Tibial artery (tissue), 4 donors: Measurements from ENCODE around the gene OR13J1.

Experiments
- DNase-seq, 2 donors: peaks; one replicate each; pipeline ENCODE4 v3.0.0-alpha.2; 2019
- H3K27ac ChIP-seq, 2 donors: fragments of 200-600 bp; sonication (generic) in 1 of 2; 1 replicate in 1 of 2; 2 replicates in 1 of 2; pipeline ENCODE4 v1.5.1; 2018 to 2019; ENCODE audit warnings: mild to moderate bottlenecking in 1 of 2
- H3K27me3 ChIP-seq, 2 donors: fragments of 200-600 bp; sonication (generic) in 1 of 2; one replicate each; pipeline versions ENCODE4 v1.5.1 to v1.6.0; 2016 to 2019
- H3K36me3 ChIP-seq, 3 donors: fragments of 200-600 bp; sonication (generic) in 2 of 3; one replicate each; pipeline ENCODE4 v1.5.1; 2016 to 2019; ENCODE audit warnings: mild to moderate bottlenecking in 2 of 3
- H3K4me1 ChIP-seq, 4 donors: fragments of 200-600 bp; sonication (generic) in 2 of 4; 1 replicate in 3 of 4; 2 replicates in 1 of 4; pipeline ENCODE4 v1.5.1; 2016 to 2019
- H3K4me3 ChIP-seq, 2 donors: fragments of 200-600 bp; sonication (generic) in 1 of 2; 1 replicate in 1 of 2; 2 replicates in 1 of 2; pipeline ENCODE4 v1.5.1; 2018 to 2019; ENCODE audit warnings: mild to moderate bottlenecking in 2 of 2
- H3K9me3 ChIP-seq, 3 donors: fragments of 200-600 bp; sonication (generic) in 1 of 3; one replicate each; pipeline ENCODE4 v1.5.1; 2016 to 2019
- intact Hi-C: fragments of 100-400 bp; cut with DNase I; formaldehyde crosslinking; loops from one replicate; pipeline ENCODE4 v1.15.0; 2023; ENCODE audit warnings: low total_unique reads
- TF ChIP-seq, protein P1 (sequence below), 2 experiments: fragments of 200-600 bp in 1 of 2; fragments of 450-650 bp in 1 of 2; IDR thresholded peaks; one replicate each; pipeline ENCODE4 v1.5.1; 2017 to 2019; ENCODE audit warnings: antibody characterized with exemption in 2 of 2, mild to moderate bottlenecking in 1 of 2, moderate library complexity in 1 of 2

OR13J1 gene

GRCh38 chr9:35845824-35846771 is 24.1 kb downstream of the OR13J1 start:
- TF ChIP-seq, protein P1, sequence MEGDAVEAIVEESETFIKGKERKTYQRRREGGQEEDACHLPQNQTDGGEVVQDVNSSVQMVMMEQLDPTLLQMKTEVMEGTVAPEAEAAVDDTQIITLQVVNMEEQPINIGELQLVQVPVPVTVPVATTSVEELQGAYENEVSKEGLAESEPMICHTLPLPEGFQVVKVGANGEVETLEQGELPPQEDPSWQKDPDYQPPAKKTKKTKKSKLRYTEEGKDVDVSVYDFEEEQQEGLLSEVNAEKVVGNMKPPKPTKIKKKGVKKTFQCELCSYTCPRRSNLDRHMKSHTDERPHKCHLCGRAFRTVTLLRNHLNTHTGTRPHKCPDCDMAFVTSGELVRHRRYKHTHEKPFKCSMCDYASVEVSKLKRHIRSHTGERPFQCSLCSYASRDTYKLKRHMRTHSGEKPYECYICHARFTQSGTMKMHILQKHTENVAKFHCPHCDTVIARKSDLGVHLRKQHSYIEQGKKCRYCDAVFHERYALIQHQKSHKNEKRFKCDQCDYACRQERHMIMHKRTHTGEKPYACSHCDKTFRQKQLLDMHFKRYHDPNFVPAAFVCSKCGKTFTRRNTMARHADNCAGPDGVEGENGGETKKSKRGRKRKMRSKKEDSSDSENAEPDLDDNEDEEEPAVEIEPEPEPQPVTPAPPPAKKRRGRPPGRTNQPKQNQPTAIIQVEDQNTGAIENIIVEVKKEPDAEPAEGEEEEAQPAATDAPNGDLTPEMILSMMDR (IDR thresholded peaks at IDR 0.05) = no peak

DNA sequence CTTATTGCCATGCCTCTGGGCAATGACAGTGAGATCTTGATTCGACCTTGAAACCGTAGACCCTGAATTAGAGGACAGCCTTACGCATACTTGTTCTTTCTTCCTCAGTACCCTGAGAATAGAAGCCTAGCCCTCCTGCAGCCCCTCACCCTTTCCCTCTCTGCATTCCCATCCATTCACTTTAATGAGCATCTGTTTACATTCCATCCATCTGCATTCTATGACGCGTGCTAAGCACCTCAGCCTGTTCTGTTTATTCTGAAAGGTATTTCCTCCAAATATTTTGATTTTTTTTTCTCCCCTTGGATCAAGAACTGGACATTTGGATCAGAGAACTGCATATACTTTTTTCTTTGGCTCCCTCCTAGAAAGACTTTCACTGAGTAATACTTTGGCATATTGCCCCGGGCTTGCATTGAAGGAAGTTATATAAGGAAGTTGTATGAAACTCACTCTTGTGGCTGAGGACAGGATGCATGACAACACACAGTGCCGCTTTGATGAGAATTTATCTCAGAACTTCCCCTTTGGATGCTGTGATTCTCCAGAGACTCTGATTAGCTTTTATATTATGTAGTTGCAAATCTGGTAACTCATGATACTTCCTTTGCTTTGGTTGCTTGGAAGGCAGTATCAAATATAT is 25.5 kb downstream of the OR13J1 start:
- TF ChIP-seq, protein P1 (IDR thresholded peaks at IDR 0.05) = no peak
- H3K9me3 ChIP-seq = no peaks in the 10 kb centered on the region
- peak in 1 of 2 donors; percentile 65 for DNase-seq
- no peaks in the 10 kb centered on the region for H3K27me3 ChIP-seq
- peaks cover 10 to 47% (median 19%) of the 10 kb centered on the region in 3 donors for H3K36me3 ChIP-seq
- H3K4me1 ChIP-seq = peaks cover 0 to 42% (median 24%) of the 10 kb centered on the region in 4 donors
- intact Hi-C loops = no loop called here
- H3K4me3 ChIP-seq = no peak overlapping the region
- peak overlapping the region; percentile 6 to 24 for H3K27ac ChIP-seq

More at GRCh38 chr9:35845824-35846771, 24.1 kb downstream of the OR13J1 start:
- no peaks in the 10 kb centered on the region for H3K27me3 ChIP-seq
- H3K36me3 ChIP-seq = peaks cover 10 to 44% (median 19%) of the 10 kb centered on the region in 3 donors
- intact Hi-C loops = no loop called here
- H3K9me3 ChIP-seq = no peaks in the 10 kb centered on the region
- peaks cover 0 to 42% (median 24%) of the 10 kb centered on the region in 4 donors for H3K4me1 ChIP-seq
- peak in 1 of 2 donors; percentile 10 for DNase-seq
- no peak overlapping the region for H3K27ac ChIP-seq
- H3K4me3 ChIP-seq = no peak overlapping the region

GRCh38 chr9:35842795-35843194 is 27.4 kb downstream of the OR13J1 start:
- H3K9me3 ChIP-seq = no peaks in the 10 kb centered on the region
- H3K36me3 ChIP-seq = peaks cover 10 to 29% (median 19%) of the 10 kb centered on the region in 3 donors
- no peak for DNase-seq
- intact Hi-C loops = no loop called here
- H3K27me3 ChIP-seq = no peaks in the 10 kb centered on the region
- no peak overlapping the region for H3K4me3 ChIP-seq
- TF ChIP-seq, protein P1 (IDR thresholded peaks at IDR 0.05) = no peak
- no peak overlapping the region for H3K27ac ChIP-seq
- H3K4me1 ChIP-seq = peaks cover 0 to 32% (median 19%) of the 10 kb centered on the region in 4 donors

DNA sequence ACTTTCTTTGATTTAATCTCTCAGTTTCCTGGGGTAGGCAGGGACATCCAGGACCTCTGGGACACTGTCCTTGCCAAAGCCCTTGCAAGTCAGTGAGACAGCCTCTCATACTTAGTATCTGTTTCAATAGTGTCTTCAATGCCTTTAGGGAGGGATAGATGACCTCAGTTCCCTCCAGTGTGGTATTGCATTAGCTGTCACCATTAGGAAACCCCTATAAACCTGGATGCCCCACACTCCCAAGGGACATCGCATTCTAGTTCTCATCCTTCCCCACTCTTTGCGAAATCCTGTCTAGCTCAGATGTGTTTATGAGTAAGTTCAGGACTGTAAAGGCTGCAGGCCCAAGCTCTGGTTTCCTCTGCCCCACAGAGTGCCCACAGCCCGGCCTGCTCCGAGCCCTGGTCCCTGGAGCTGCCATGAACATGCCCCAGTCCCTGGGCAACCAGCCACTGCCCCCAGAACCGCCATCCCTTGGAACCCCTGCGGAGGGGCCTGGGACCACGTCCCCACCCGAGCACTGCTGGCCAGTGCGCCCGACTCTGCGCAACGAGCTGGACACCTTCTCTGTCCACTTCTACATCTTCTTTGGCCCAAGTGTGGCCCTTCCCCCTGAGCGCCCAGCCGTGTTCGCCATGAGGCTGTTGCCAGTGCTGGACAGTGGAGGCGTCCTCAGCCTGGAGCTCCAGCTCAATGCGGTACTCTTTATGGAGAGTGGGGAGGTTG is 28.0 kb downstream of the OR13J1 start:
- Histone ChIP-seq H3K9me3 (no peaks in the 10 kb centered on the region), H3K4me1 (peaks cover 0 to 26% (median 17%) of the 10 kb centered on the region in 4 donors), H3K27me3 (no peaks in the 10 kb centered on the region), H3K4me3 (no peak overlapping the region), H3K27ac (no peak overlapping the region), H3K36me3 (peaks cover 8 to 23% (median 17%) of the 10 kb centered on the region in 3 donors)
- no peak for DNase-seq
- TF ChIP-seq, protein P1 (IDR thresholded peaks at IDR 0.05) = no peak
- intact Hi-C loops = no loop called here

DNA sequence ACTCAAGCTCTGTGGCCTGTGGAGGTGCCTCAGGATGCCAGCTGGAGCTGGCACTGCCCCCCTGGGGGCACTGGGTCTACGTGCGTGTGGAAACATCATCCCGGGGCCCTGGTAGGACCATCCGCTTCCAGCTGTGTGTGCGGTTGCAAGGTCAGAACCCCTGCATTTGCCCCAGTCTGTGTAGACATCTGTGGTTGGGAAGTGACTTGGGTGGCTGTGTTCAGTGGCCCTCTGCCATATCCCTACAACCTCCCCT is 28.6 kb downstream of the OR13J1 start:
- TF ChIP-seq, protein P1 (IDR thresholded peaks at IDR 0.05) = no peak
- peaks cover 0 to 23% (median 16%) of the 10 kb centered on the region in 4 donors for H3K4me1 ChIP-seq
- H3K27me3 ChIP-seq = no peaks in the 10 kb centered on the region
- intact Hi-C loops = no loop called here
- H3K9me3 ChIP-seq = no peaks in the 10 kb centered on the region
- H3K4me3 ChIP-seq = no peak overlapping the region
- no peak overlapping the region for H3K27ac ChIP-seq
- peaks cover 1 to 17% (median 11%) of the 10 kb centered on the region in 3 donors for H3K36me3 ChIP-seq
- DNase-seq = no peak
